K562 (cell line): Measurements from ENCODE around the gene MINK1. TPM values are rescaled to one million over a fixed set of nuclear protein-coding genes. Genes with fewer than 3 reads are reported as not detected.

Source experiments
- ATAC-seq: fragments of 200-7000 bp; cut with Tn5 transposase; 3 replicates; pipeline ENCODE4 v1.9.1; 2020; ENCODE audit warnings: moderate library complexity
- BruUV-seq: library from RNA; stranded (reverse); fragments of 400-500 nt; replicated peaks from 2 replicates; lab custom pipeline; 2021; lab: Mats Ljungman, UMichigan
- CTCF ChIA-PET: fragments of 300-600 bp; formaldehyde crosslinking; extraction: SDS; loops from one replicate; lab custom pipeline; 2021; ENCODE audit warnings: low intra/inter-chr PET ratio; lab: Yijun Ruan, JAX
- POLR2A ChIA-PET: fragments of 300-600, 350-650 bp; sonication (Branson Sonifier 250); formaldehyde crosslinking; extraction: SDS; loops from one replicate; lab custom pipeline; 2021; ENCODE audit warnings: antibody characterized with exemption, inconsistent platforms; lab: Yijun Ruan, JAX
- DNase-seq, 4 experiments: peaks; one replicate each; pipeline versions ENCODE4 v3.0.0 to v3.0.0-alpha.2; 2011 to 2018; ENCODE audit warnings: low spot score in 3 of 4, mixed read lengths in 3 of 4; ENCODE audit errors: extremely low read depth in 1 of 4
- FAIRE-seq: peaks from 2 replicates; lab custom pipeline; 2011; peaks lifted over from hg19 to GRCh38; lab: Jason Lieb, UNC
- H2AFZ ChIP-seq: 2 replicates; pipeline ENCODE4 v1.6.0; 2011; ENCODE audit warnings: low read depth, low read length, control low read depth, inconsistent platforms
- H3K27ac ChIP-seq: fragments of 200-600 bp; 3 replicates; pipeline ENCODE4 v1.8.0; 2011; ENCODE audit warnings: low read depth, mild to moderate bottlenecking, control low read depth, inconsistent platforms, low read length, moderate library complexity, mixed read lengths; ENCODE audit errors: extremely low read depth
- H3K27me3 ChIP-seq, 2 experiments: fragments of 300-600 bp in 1 of 2; 2 replicates in 1 of 2; 3 replicates in 1 of 2; pipeline versions ENCODE4 v1.6.0 to v1.8.0; 2011; ENCODE audit warnings: inconsistent platforms in 2 of 2, low read length in 2 of 2, mild to moderate bottlenecking in 1 of 2, mixed read lengths in 1 of 2, moderate library complexity in 1 of 2; ENCODE audit not compliant: control insufficient read depth in 2 of 2, insufficient read depth in 2 of 2
- H3K36me3 ChIP-seq: fragments of 300-600 bp; 3 replicates; pipeline ENCODE4 v1.8.0; 2011; ENCODE audit warnings: mild to moderate bottlenecking, low read length, inconsistent platforms; ENCODE audit not compliant: control insufficient read depth, insufficient read depth
- H3K4me1 ChIP-seq, 2 experiments: fragments of 200-600 bp in 1 of 2; replicated peaks in 1 of 2; 2 replicates in 1 of 2; 3 replicates in 1 of 2; pipeline versions ENCODE4 v1.5.1 to v1.8.0; 2011; ENCODE audit warnings: inconsistent platforms in 2 of 2, low read length in 2 of 2, mild to moderate bottlenecking in 1 of 2, mixed read lengths in 1 of 2, moderate library complexity in 1 of 2; ENCODE audit not compliant: control insufficient read depth in 2 of 2, insufficient read depth in 2 of 2
- H3K4me2 ChIP-seq: 2 replicates; pipeline ENCODE4 v1.6.1; 2011; ENCODE audit warnings: low read length, control low read depth, inconsistent platforms, mixed read lengths; ENCODE audit not compliant: insufficient read depth
- H3K4me3 ChIP-seq: fragments of 200-600 bp; sonication (generic), shearing (Covaris generic); 2 replicates; pipeline ENCODE4 v1.5.1; 2016; ENCODE audit warnings: control low read depth, inconsistent platforms
- H3K79me2 ChIP-seq: fragments of 200-600 bp; 3 replicates; pipeline ENCODE4 v1.8.0; 2011; ENCODE audit warnings: low read length, inconsistent platforms; ENCODE audit not compliant: control insufficient read depth, insufficient read depth
- H3K9ac ChIP-seq, 2 experiments: 2 replicates each; pipeline versions ENCODE4 v1.6.0 to v1.6.1; 2011; ENCODE audit warnings: low read depth in 2 of 2, low read length in 2 of 2, control low read depth in 1 of 2, inconsistent platforms in 1 of 2, mild to moderate bottlenecking in 1 of 2, mixed read lengths in 1 of 2; ENCODE audit not compliant: insufficient read depth in 1 of 2
- H3K9me1 ChIP-seq: one replicate; pipeline ENCODE4 v1.6.0; 2011; ENCODE audit warnings: inconsistent platforms, mild to moderate bottlenecking, low read length, moderate library complexity; ENCODE audit not compliant: control insufficient read depth, insufficient read depth
- H3K9me3 ChIP-seq: replicated peaks from 2 replicates; pipeline ENCODE4 v1.5.1; 2011; ENCODE audit warnings: low read depth, low read length, inconsistent platforms; ENCODE audit not compliant: control insufficient read depth, insufficient read depth
- H4K20me1 ChIP-seq: replicated peaks from 2 replicates; pipeline ENCODE4 v1.6.1; 2011; ENCODE audit warnings: low read length, inconsistent platforms, mixed read lengths; ENCODE audit not compliant: control insufficient read depth, insufficient read depth
- SIN3B ChIP-seq: fragments of 450-650 bp; IDR thresholded peaks from 2 replicates; pipeline ENCODE4 v1.6.1; 2017; ENCODE audit warnings: low read depth, mild to moderate bottlenecking, moderate library complexity
- WGBS: fragments of 100-300 bp; shearing (Covaris generic); methylation state at CpG from one replicate; pipeline ENCODE4 v1.1.6; 2016; ENCODE audit warnings: low coverage, mixed read lengths; ENCODE audit not compliant: insufficient coverage; ENCODE audit errors: missing lambda C conversion rate; 5-methylcytosine and 5-hydroxymethylcytosine counted together
- in situ Hi-C: fragments of 300-500 bp; cut with MboI; formaldehyde crosslinking; loops from 4 replicates; pipeline ENCODE4 v1.15.0; 2018; ENCODE audit warnings: inconsistent platforms, mixed read lengths
- intact Hi-C: fragments of 100-400 bp; cut with micrococcal nuclease; formaldehyde crosslinking; loops from 2 replicates; pipeline ENCODE4 v1.14.2; 2022
- polyA plus RNA-seq, 8 experiments: library from polyadenylated mRNA; depleted of rRNA in 4 of 8; stranded (reverse) in 5 of 8; unstranded in 3 of 8; fragments of >200 nt; fragmentation: Nextera tagmentation in 2 of 8; fragmentation: Illumina TruSeq in 1 of 8; extraction: Ambion mirVana in 2 of 8; extraction: Trizol in 1 of 8; gene quantifications; 2 replicates each; pipeline versions ENCODE4 v1.2.1 to v1.2.3, GENCODE V29; 2011 to 2014; ENCODE audit warnings: inconsistent platforms in 1 of 8, missing spikeins in 1 of 8
- total RNA-seq, 7 experiments: library from RNA; depleted of rRNA in 6 of 7; stranded (reverse); fragments of >200 nt in 6 of 7; fragmentation: Illumina TruSeq in 2 of 7; extraction: Trizol in 2 of 7; gene quantifications; 2 replicates each; pipeline versions ENCODE4 v1.2.1 to v1.2.3, GENCODE V29; 2011 to 2021; ENCODE audit warnings: low replicate concordance in 1 of 7
- TF ChIP-seq, protein P1 (sequence below): sonication (generic); formaldehyde crosslinking; IDR thresholded peaks from 2 replicates; pipeline ENCODE4 v1.8.0; 2023; ENCODE audit warnings: mild to moderate bottlenecking, missing genetic modification reagents

MINK1 gene
- total and polyA plus RNA-seq, 9 of the 15 experiments (the other 6 are each of a cell fraction or from before 2014, with no cell fraction given), result 0.11 to 54.2 (median 14.9) TPM

DNA sequence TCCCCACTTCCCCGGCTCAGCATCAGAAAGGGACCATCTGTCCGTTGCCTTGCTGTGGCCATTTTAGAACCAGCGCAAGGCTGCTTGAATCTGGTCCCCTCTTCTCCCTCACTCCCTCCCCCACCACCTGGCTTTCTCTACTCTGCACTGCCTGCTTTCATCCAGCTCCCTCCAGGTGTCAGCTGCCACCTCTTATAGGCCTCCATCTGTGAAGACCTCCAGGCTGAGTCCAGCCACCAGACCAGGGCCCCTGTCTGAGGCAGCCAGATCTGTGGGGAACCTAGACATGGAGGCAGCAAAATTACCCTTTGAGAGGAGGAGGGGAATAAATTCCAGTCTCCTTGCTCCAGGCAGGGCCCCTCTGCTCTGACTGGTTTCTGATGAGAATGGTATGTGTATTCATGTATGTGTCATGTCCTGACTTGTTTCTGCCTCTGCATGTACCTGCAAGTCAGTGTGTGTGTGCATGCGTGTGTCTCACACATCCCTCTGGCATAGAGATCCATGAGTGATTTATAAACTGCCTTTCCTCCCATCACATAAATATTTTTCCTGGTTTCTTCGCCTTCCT is 21.1 kb downstream of the MINK1 start:
- Histone ChIP-seq H3K4me3 (no peak overlapping the region), H3K4me2 (no peak overlapping the region), H4K20me1 (peaks cover 11% of the 10 kb centered on the region), H3K27ac (no peak overlapping the region), H3K9me1 (no peaks in the 10 kb centered on the region), H3K79me2 (peaks cover 48% of the 10 kb centered on the region), H2AFZ (no peak overlapping the region), H3K36me3 (peaks cover 17% of the 10 kb centered on the region; the same call in 2 of the 3 replicates)
- 98% methylated on average over 5 of the region's 5 CpGs for WGBS
- POLR2A ChIA-PET, result no interaction called here
- CTCF ChIA-PET, result no interaction called here
- no peak for FAIRE-seq
- no peak for ATAC-seq
- intact Hi-C loops (no loop called here), in situ Hi-C loops (no loop called here)
- TF ChIP-seq, protein P1, sequence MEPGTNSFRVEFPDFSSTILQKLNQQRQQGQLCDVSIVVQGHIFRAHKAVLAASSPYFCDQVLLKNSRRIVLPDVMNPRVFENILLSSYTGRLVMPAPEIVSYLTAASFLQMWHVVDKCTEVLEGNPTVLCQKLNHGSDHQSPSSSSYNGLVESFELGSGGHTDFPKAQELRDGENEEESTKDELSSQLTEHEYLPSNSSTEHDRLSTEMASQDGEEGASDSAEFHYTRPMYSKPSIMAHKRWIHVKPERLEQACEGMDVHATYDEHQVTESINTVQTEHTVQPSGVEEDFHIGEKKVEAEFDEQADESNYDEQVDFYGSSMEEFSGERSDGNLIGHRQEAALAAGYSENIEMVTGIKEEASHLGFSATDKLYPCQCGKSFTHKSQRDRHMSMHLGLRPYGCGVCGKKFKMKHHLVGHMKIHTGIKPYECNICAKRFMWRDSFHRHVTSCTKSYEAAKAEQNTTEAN (CRISPR knock-in tag), result no peak
- no peak for TF ChIP-seq SIN3B
- TF ChIP-seq, all 486 proteins: peak for 0
- no peaks in the 10 kb centered on the region for H3K9me3 ChIP-seq
- BruUV-seq, result no TSS peak
- H3K9ac ChIP-seq, result no peak overlapping the region
- no peaks in the 10 kb centered on the region for H3K27me3 ChIP-seq
- DNase-seq, result no peak
- H3K4me1 ChIP-seq, result peaks cover 10 to 12% of the 10 kb centered on the region in 2 experiments; a peak in 4 of 5 replicates
